Tibial artery (tissue), 4 donors: ENCODE data around the gene ALG5.

Experiments
- DNase-seq, 2 donors: peaks; one replicate each; pipeline ENCODE4 v3.0.0-alpha.2; 2019
- H3K27ac ChIP-seq, 2 donors: fragments of 200-600 bp; sonication (generic) in 1 of 2; 1 replicate in 1 of 2; 2 replicates in 1 of 2; pipeline ENCODE4 v1.5.1; 2018 to 2019; ENCODE audit warnings: mild to moderate bottlenecking in 1 of 2
- H3K27me3 ChIP-seq, 2 donors: fragments of 200-600 bp; sonication (generic) in 1 of 2; one replicate each; pipeline versions ENCODE4 v1.5.1 to v1.6.0; 2016 to 2019
- H3K36me3 ChIP-seq, 3 donors: fragments of 200-600 bp; sonication (generic) in 2 of 3; one replicate each; pipeline ENCODE4 v1.5.1; 2016 to 2019; ENCODE audit warnings: mild to moderate bottlenecking in 2 of 3
- H3K4me1 ChIP-seq, 4 donors: fragments of 200-600 bp; sonication (generic) in 2 of 4; 1 replicate in 3 of 4; 2 replicates in 1 of 4; pipeline ENCODE4 v1.5.1; 2016 to 2019
- H3K4me3 ChIP-seq, 2 donors: fragments of 200-600 bp; sonication (generic) in 1 of 2; 1 replicate in 1 of 2; 2 replicates in 1 of 2; pipeline ENCODE4 v1.5.1; 2018 to 2019; ENCODE audit warnings: mild to moderate bottlenecking in 2 of 2
- H3K9me3 ChIP-seq, 3 donors: fragments of 200-600 bp; sonication (generic) in 1 of 3; one replicate each; pipeline ENCODE4 v1.5.1; 2016 to 2019
- intact Hi-C: fragments of 100-400 bp; cut with DNase I; formaldehyde crosslinking; loops from one replicate; pipeline ENCODE4 v1.15.0; 2023; ENCODE audit warnings: low total_unique reads
- TF ChIP-seq, protein P1 (sequence below), 2 experiments: fragments of 200-600 bp in 1 of 2; fragments of 450-650 bp in 1 of 2; IDR thresholded peaks; one replicate each; pipeline ENCODE4 v1.5.1; 2017 to 2019; ENCODE audit warnings: antibody characterized with exemption in 2 of 2, mild to moderate bottlenecking in 1 of 2, moderate library complexity in 1 of 2

Gene ALG5

GRCh38 chr13:36915106-36915505 is 84.0 kb downstream of the ALG5 start:
- H3K27me3 ChIP-seq: no peaks in the 10 kb centered on the region
- intact Hi-C loops: no loop called here

DNA sequence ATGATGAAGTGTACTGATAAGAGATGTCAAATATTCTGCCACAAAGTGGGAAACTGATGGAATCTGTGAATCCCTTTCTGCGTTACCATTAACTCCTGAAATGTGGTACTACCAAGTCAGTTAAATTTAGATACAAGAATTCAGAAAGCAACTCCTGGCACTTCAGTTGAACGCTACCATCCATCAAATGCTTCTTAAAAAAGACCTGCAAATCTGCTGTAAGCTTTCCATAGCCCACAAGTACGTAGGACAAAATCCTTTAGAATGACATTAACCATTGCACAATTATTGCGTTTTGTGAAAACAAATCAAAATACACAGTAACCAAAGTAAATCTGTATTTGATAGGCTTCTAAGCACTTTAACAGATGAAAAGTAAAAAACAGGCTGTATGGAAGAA is 84.5 kb downstream of the ALG5 start:
- H3K4me1 ChIP-seq: peaks cover 0 to 65% (median 16%) of the 10 kb centered on the region in 4 donors
- TF ChIP-seq, protein P1, sequence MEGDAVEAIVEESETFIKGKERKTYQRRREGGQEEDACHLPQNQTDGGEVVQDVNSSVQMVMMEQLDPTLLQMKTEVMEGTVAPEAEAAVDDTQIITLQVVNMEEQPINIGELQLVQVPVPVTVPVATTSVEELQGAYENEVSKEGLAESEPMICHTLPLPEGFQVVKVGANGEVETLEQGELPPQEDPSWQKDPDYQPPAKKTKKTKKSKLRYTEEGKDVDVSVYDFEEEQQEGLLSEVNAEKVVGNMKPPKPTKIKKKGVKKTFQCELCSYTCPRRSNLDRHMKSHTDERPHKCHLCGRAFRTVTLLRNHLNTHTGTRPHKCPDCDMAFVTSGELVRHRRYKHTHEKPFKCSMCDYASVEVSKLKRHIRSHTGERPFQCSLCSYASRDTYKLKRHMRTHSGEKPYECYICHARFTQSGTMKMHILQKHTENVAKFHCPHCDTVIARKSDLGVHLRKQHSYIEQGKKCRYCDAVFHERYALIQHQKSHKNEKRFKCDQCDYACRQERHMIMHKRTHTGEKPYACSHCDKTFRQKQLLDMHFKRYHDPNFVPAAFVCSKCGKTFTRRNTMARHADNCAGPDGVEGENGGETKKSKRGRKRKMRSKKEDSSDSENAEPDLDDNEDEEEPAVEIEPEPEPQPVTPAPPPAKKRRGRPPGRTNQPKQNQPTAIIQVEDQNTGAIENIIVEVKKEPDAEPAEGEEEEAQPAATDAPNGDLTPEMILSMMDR (IDR thresholded peaks at IDR 0.05): no peak
- no peak overlapping the region for H3K4me3 ChIP-seq
- intact Hi-C loops: no loop called here
- H3K27me3 ChIP-seq: no peaks in the 10 kb centered on the region
- H3K36me3 ChIP-seq: no peaks in the 10 kb centered on the region
- no peaks in the 10 kb centered on the region for H3K9me3 ChIP-seq
- H3K27ac ChIP-seq: no peak overlapping the region
- DNase-seq: no peak

More at GRCh38 chr13:36915106-36915505, 84.0 kb downstream of the ALG5 start:
- Histone ChIP-seq H3K4me1 (peaks cover 0 to 65% (median 16%) of the 10 kb centered on the region in 4 donors), H3K9me3 (no peaks in the 10 kb centered on the region), H3K27ac (no peak overlapping the region), H3K4me3 (no peak overlapping the region), H3K36me3 (no peaks in the 10 kb centered on the region)
- TF ChIP-seq, protein P1 (IDR thresholded peaks at IDR 0.05): no peak
- no peak for DNase-seq

GRCh38 chr13:36913463-36913862 is 85.7 kb downstream of the ALG5 start:
- TF ChIP-seq, protein P1 (IDR thresholded peaks at IDR 0.05): no peak
- no peak overlapping the region for H3K27ac ChIP-seq
- no peaks in the 10 kb centered on the region for H3K36me3 ChIP-seq
- no peak for DNase-seq
- no peak overlapping the region for H3K4me3 ChIP-seq
- intact Hi-C loops: no loop called here
- H3K9me3 ChIP-seq: no peaks in the 10 kb centered on the region
- peaks cover 0 to 65% (median 16%) of the 10 kb centered on the region in 4 donors for H3K4me1 ChIP-seq
- H3K27me3 ChIP-seq: no peaks in the 10 kb centered on the region

DNA sequence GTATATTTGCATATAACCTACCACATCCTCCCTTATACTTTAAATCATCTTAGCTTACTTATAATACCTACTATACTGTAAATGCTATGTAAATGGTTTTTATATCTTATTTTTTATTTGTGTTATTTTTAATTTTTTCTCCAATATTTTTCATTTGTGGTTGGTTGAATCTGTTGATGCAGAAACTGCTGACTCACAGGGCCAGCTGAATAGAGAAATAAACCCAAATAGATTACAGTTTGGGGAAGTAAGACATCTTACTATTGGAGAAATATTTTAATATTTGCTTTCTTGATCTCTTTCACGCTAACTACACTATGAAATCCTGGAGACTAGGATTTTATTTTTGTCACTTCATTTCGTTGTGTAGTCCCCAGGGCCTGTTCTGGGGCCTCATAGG is 86.2 kb downstream of the ALG5 start:
- Histone ChIP-seq H3K27ac (no peak overlapping the region), H3K9me3 (no peaks in the 10 kb centered on the region), H3K36me3 (no peaks in the 10 kb centered on the region), H3K4me3 (no peak overlapping the region), H3K27me3 (no peaks in the 10 kb centered on the region), H3K4me1 (peaks cover 0 to 60% (median 16%) of the 10 kb centered on the region in 4 donors)
- no peak for DNase-seq
- TF ChIP-seq, protein P1 (IDR thresholded peaks at IDR 0.05): no peak
- intact Hi-C loops: no loop called here

- H3K9me3 ChIP-seq: no peaks in the 10 kb centered on the region
- H3K27ac ChIP-seq: no peak overlapping the region
- no peaks in the 10 kb centered on the region for H3K27me3 ChIP-seq
- intact Hi-C loops: no loop called here
- no peaks in the 10 kb centered on the region for H3K36me3 ChIP-seq
- TF ChIP-seq, protein P1 (IDR thresholded peaks at IDR 0.05): no peak
- DNase-seq: no peak
- H3K4me3 ChIP-seq: no peak overlapping the region
- peaks cover 0 to 54% (median 13%) of the 10 kb centered on the region in 4 donors for H3K4me1 ChIP-seq
These were observed 86.8 kb downstream of the ALG5 start for GRCh38 chr13:36912369-36912768.

GRCh38 chr13:36910545-36910944 is 88.6 kb downstream of the ALG5 start:
- Histone ChIP-seq H3K27ac (no peak overlapping the region), H3K9me3 (no peaks in the 10 kb centered on the region), H3K4me1 (peaks cover 0 to 37% (median 4%) of the 10 kb centered on the region in 4 donors), H3K4me3 (no peak overlapping the region), H3K36me3 (peaks cover 0 to 5% (median 0%) of the 10 kb centered on the region in 3 donors), H3K27me3 (no peaks in the 10 kb centered on the region)
- TF ChIP-seq, protein P1 (IDR thresholded peaks at IDR 0.05): no peak
- DNase-seq: no peak
- intact Hi-C loops: no loop called here
